DOHH2 (cell line): Measurements from ENCODE around the gene CPLANE2.
"Not testable (repeated sequence)": the region's sequence is repeated elsewhere in the genome, so short reads cannot be mapped to it uniquely, and the experiment has no call there.

Experiments used
- H3F3A ChIP-seq: fragments of 200-600 bp; sonication (generic), shearing (Covaris generic); 2 replicates; pipeline ENCODE4 v1.6.0; 2016; ENCODE audit warnings: antibody characterized with exemption, mild to moderate bottlenecking; ENCODE audit not compliant: control insufficient read depth, insufficient read depth
- H3K27ac ChIP-seq: fragments of 200-600 bp; sonication (generic); 2 replicates; pipeline ENCODE4 v1.5.1; 2014; ENCODE audit warnings: low read depth, mild to moderate bottlenecking, low read length, moderate library complexity
- H3K27me3 ChIP-seq: fragments of 200-600 bp; sonication (generic); 2 replicates; pipeline ENCODE4 v1.6.1; 2014; ENCODE audit warnings: mild to moderate bottlenecking, low read length, mixed read lengths; ENCODE audit not compliant: control insufficient read depth
- H3K36me3 ChIP-seq: fragments of 200-600 bp; sonication (generic); 2 replicates; pipeline ENCODE4 v1.6.1; 2014; ENCODE audit warnings: mild to moderate bottlenecking, low read length, moderate library complexity, mixed read lengths; ENCODE audit not compliant: control insufficient read depth
- H3K4me1 ChIP-seq: fragments of 200-600 bp; sonication (generic); 2 replicates; pipeline ENCODE4 v1.6.1; 2014; ENCODE audit warnings: mild to moderate bottlenecking, low read length, mixed read lengths; ENCODE audit not compliant: control insufficient read depth
- H3K4me2 ChIP-seq: fragments of 200-600 bp; sonication (generic); 2 replicates; pipeline ENCODE4 v1.6.0; 2014; ENCODE audit warnings: mild to moderate bottlenecking, low read length, moderate library complexity
- H3K4me3 ChIP-seq: fragments of 200-600 bp; sonication (generic); 2 replicates; pipeline ENCODE4 v1.5.1; 2014; ENCODE audit warnings: mild to moderate bottlenecking, low read length, mixed read lengths
- H3K79me2 ChIP-seq: fragments of 200-600 bp; sonication (generic); 2 replicates; pipeline ENCODE4 v1.6.1; 2014; ENCODE audit warnings: mild to moderate bottlenecking, low read length, mixed read lengths; ENCODE audit not compliant: control insufficient read depth
- H3K9me2 ChIP-seq: fragments of 200-600 bp; sonication (generic); replicated peaks from 2 replicates; pipeline ENCODE4 v1.6.1; 2014; ENCODE audit warnings: mild to moderate bottlenecking, low read length, mixed read lengths; ENCODE audit not compliant: control insufficient read depth
- H3K9me3 ChIP-seq: fragments of 200-600 bp; sonication (generic); 2 replicates; pipeline ENCODE4 v1.6.1; 2014; ENCODE audit warnings: antibody characterized with exemption, low read length, mixed read lengths; ENCODE audit not compliant: control insufficient read depth, insufficient read depth
- H4K20me1 ChIP-seq: fragments of 200-600 bp; sonication (generic); 2 replicates; pipeline ENCODE4 v1.6.0; 2014; ENCODE audit warnings: low read depth, mild to moderate bottlenecking, antibody characterized with exemption, low read length, moderate library complexity; ENCODE audit not compliant: control insufficient read depth, insufficient read depth
- CTCF ChIP-seq: fragments of 200-600 bp; sonication (generic); IDR thresholded peaks from one replicate; pipeline ENCODE4 v1.5.1; 2014; ENCODE audit warnings: antibody characterized with exemption, mild to moderate bottlenecking, low read depth, low read length; ENCODE audit not compliant: poor library complexity, severe bottlenecking
- EZH2phosphoT487 ChIP-seq: fragments of 200-600 bp; sonication (generic); IDR thresholded peaks from 2 replicates; pipeline ENCODE4 v1.6.1; 2017; ENCODE audit warnings: borderline replicate concordance, mild to moderate bottlenecking, antibody characterized with exemption, low read length, moderate library complexity, mixed read lengths

The CPLANE2 gene

GRCh38 chr1:16199700-16200099 lies 37.3 kb downstream of the CPLANE2 start:
- no peaks in the 10 kb centered on the region for H3K36me3 ChIP-seq
- no peaks in the 10 kb centered on the region for H3K9me2 ChIP-seq
- no peaks in the 10 kb centered on the region for H3K27me3 ChIP-seq
- no peak for TF ChIP-seq CTCF
- TF ChIP-seq EZH2phosphoT487: no peak
- no peak overlapping the region for H3K4me3 ChIP-seq
- no peak overlapping the region for H3K27ac ChIP-seq
- no peaks in the 10 kb centered on the region for H4K20me1 ChIP-seq
- H3K9me3 ChIP-seq: no peaks in the 10 kb centered on the region
- no peaks in the 10 kb centered on the region for H3F3A ChIP-seq
- no peaks in the 10 kb centered on the region for H3K79me2 ChIP-seq
- no peaks in the 10 kb centered on the region for H3K4me1 ChIP-seq
- H3K4me2 ChIP-seq: no peak overlapping the region

GRCh38 chr1:16199157-16199501 lies 37.9 kb downstream of the CPLANE2 start:
- Histone ChIP-seq H4K20me1 (no peaks in the 10 kb centered on the region), H3K4me1 (no peaks in the 10 kb centered on the region), H3K27me3 (no peaks in the 10 kb centered on the region), H3K79me2 (no peaks in the 10 kb centered on the region), H3F3A (no peaks in the 10 kb centered on the region), H3K9me3 (no peaks in the 10 kb centered on the region), H3K27ac (no peak overlapping the region), H3K9me2 (no peaks in the 10 kb centered on the region), H3K4me2 (no peak overlapping the region), H3K36me3 (no peaks in the 10 kb centered on the region), H3K4me3 (no peak overlapping the region)
- TF ChIP-seq CTCF (no peak), EZH2phosphoT487 (no peak)

- no peaks in the 10 kb centered on the region for H3K36me3 ChIP-seq
- TF ChIP-seq CTCF (no peak), EZH2phosphoT487 (no peak)
- no peaks in the 10 kb centered on the region for H4K20me1 ChIP-seq
- no peaks in the 10 kb centered on the region for H3K27me3 ChIP-seq
- no peaks in the 10 kb centered on the region for H3K4me1 ChIP-seq
- no peaks in the 10 kb centered on the region for H3K79me2 ChIP-seq
- H3K9me2 ChIP-seq: no peaks in the 10 kb centered on the region
- H3K9me3 ChIP-seq: no peaks in the 10 kb centered on the region
- no peak overlapping the region for H3K4me2 ChIP-seq
- H3K27ac ChIP-seq: no peak overlapping the region
- H3F3A ChIP-seq: no peaks in the 10 kb centered on the region
- H3K4me3 ChIP-seq: no peak overlapping the region
Measured at GRCh38 chr1:16198444-16199156, 38.4 kb downstream of the CPLANE2 start.

GRCh38 chr1:16196874-16197273 lies 40.1 kb downstream of the CPLANE2 start:
- Histone ChIP-seq H4K20me1 (no peaks in the 10 kb centered on the region), H3K4me1 (no peaks in the 10 kb centered on the region), H3K27me3 (no peaks in the 10 kb centered on the region), H3K27ac (no peak overlapping the region), H3K9me3 (no peaks in the 10 kb centered on the region), H3K4me2 (no peak overlapping the region), H3K36me3 (no peaks in the 10 kb centered on the region), H3K4me3 (no peak overlapping the region), H3K9me2 (no peaks in the 10 kb centered on the region), H3F3A (no peaks in the 10 kb centered on the region), H3K79me2 (no peaks in the 10 kb centered on the region)
- TF ChIP-seq CTCF (no peak), EZH2phosphoT487 (no peak)

GRCh38 chr1:16196139-16196538 lies 40.8 kb downstream of the CPLANE2 start:
- not testable (repeated sequence) for H3K9me2 ChIP-seq, H3K79me2 ChIP-seq, H3K36me3 ChIP-seq, H3K4me3 ChIP-seq, H3K4me1 ChIP-seq, H3K9me3 ChIP-seq, H3K27ac ChIP-seq, H3F3A ChIP-seq, H3K4me2 ChIP-seq, H3K27me3 ChIP-seq, H4K20me1 ChIP-seq
